HG02970 (cell line): Measurements from ENCODE around the gene CRX.
"Not testable (repeated sequence)": the region's sequence is repeated elsewhere in the genome, so short reads cannot be mapped to it uniquely, and the experiment has no call there.

ENCODE experiments used
- ATAC-seq: cut with Tn5 transposase; IDR thresholded peaks from one replicate; pipeline ENCODE4 v1.9.1; 2021; ENCODE audit warnings: mild to moderate bottlenecking, moderate library complexity, moderate number of reproducible peaks; ENCODE audit not compliant: unreplicated experiment, low FRiP score

Gene CRX

GRCh38 chr19:47858646-47859285 is 37.0 kb downstream of the CRX start, which contains the start of gene TPRX2:
Gene TPRX2, plus strand, starts transcription at chr19:47859235. Its CDS starts 12 bp downstream, at chr19:47859247.
- ATAC-seq, result not testable (repeated sequence)

- ATAC-seq, result not testable (repeated sequence)
These were observed 38.1 kb downstream of the CRX start for GRCh38 chr19:47859838-47860237.

GRCh38 chr19:47860602-47861297 is 39.0 kb downstream of the CRX start:
- no peak for ATAC-seq

GRCh38 chr19:47861630-47862029 is 39.9 kb downstream of the CRX start:
- ATAC-seq, result no peak

- no peak for ATAC-seq
These were observed 41.8 kb downstream of the CRX start for GRCh38 chr19:47863514-47863936.

GRCh38 chr19:47865166-47865565 is 43.4 kb downstream of the CRX start:
- no peak for ATAC-seq

- ATAC-seq, result no peak
These were observed 57.2 kb downstream of the CRX start for GRCh38 chr19:47878906-47879305.

GRCh38 chr19:47879385-47879784 is 57.6 kb downstream of the CRX start:
- ATAC-seq, result not testable (repeated sequence)

- no peak for ATAC-seq
These were observed 60.0 kb downstream of the CRX start for GRCh38 chr19:47881757-47882156.

- no peak for ATAC-seq
These were observed 61.2 kb downstream of the CRX start for GRCh38 chr19:47882890-47883289.

GRCh38 chr19:47885067-47885463 is 63.3 kb downstream of the CRX start:
- no peak for ATAC-seq

GRCh38 chr19:47886010-47886559 is 64.3 kb downstream of the CRX start, which contains the start of gene SULT2A1:
Gene SULT2A1, minus strand, starts transcription at chr19:47886315. Its CDS starts 58 bp downstream, at chr19:47886257.
- no peak for ATAC-seq

GRCh38 chr19:47890865-47891621 is 69.3 kb downstream of the CRX start:
- ATAC-seq, result no peak

- no peak for ATAC-seq
These were observed 69.8 kb downstream of the CRX start for GRCh38 chr19:47891622-47891922.

- ATAC-seq, result no peak
These were observed 70.4 kb downstream of the CRX start for GRCh38 chr19:47891923-47892666.
